ENCODE data around the gene PSMA7. TPM values are rescaled to one million over a fixed set of nuclear protein-coding genes. Genes with fewer than 3 reads are reported as not detected.

The PSMA7 gene
- total and polyA plus RNA-seq, 2 of the 8 experiments (the other 6 are each of a cell fraction or from before 2014, with no cell fraction given): 361 to 648 TPM

DNA sequence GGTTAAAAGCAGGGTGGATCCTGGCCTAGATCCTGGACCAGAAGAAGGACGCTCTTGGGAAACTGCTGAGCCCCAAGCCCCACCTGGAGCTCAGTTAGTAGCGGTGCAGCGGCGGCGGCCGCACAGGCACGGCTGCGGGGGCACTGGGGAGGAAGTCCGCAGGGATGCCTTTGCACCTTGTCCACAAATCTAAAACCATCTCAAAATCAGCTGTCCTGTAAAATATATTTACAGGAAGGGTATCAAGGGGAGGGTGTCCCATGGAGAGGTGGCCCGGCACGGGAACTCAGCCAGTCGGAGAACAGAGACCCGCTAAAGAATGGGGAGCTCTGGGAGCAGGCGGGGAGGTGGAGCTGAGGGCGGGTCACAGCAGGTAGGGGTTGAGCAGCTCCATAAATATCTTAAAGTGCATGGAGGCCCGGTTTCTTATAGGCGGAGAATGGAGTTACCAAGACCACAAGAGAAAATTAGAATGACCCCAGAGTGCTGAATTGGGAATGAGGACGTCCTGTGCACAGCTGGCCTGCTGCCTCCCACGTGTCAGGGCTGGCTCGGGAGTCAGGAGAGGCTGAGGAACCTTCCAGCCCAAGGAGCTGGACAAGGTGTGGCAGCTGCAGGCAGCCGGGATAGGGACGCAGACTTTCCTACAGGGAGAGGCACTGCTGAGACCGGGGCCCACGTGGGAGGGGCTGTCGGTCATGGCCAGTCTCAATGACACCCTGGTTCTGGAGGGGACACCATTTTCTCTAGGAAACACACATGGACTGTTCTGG lies 47.6 kb upstream of the PSMA7 start:
- peak overlapping the region; percentile 84; the same call in 1 of the 2 replicates for H4K8ac ChIP-seq (ENCODE audit: extremely low read depth, insufficient read depth, low read length)
- H3K9ac ChIP-seq (replicated peaks in 1 of 4; ENCODE audit: extremely low read depth in 1 of 4, low read depth in 3 of 4, low read length in 3 of 4): no peak overlapping the region
- H3K23me2 ChIP-seq (ENCODE audit: low read depth, low read length): no peaks in the 10 kb centered on the region
- no peaks in the 10 kb centered on the region for H3K4me1 ChIP-seq (replicated peaks in 1 of 4; ENCODE audit: control insufficient read depth in 3 of 4, insufficient read depth in 4 of 4, low read length in 3 of 4)
- peaks cover 4% of the 10 kb centered on the region; the same call in 1 of the 2 replicates for H3K79me1 ChIP-seq (ENCODE audit: low read depth, low read length)
- H3K9me3 ChIP-seq (ENCODE audit: insufficient read depth in 2 of 2, low read depth in 1 of 2, low read length in 1 of 2): no peaks in the 10 kb centered on the region
- peak in 2 of 3 experiments; percentile 1 to 5; a peak in 2 of 4 replicates for TF ChIP-seq CTCF (IDR thresholded peaks at IDR 0.05; ENCODE audit: control extremely low read depth in 1 of 3, insufficient read depth in 1 of 3, low read depth in 1 of 3, low read length in 3 of 3)
- TF ChIP-seq RAD21 (IDR thresholded peaks at IDR 0.05 in 1 of 2, conservative IDR thresholded peaks at IDR 0.05 in 1 of 2; ENCODE audit: low read depth in 2 of 2, low read length in 2 of 2): peak; percentile 26 to 38; a peak in 2 of 4 replicates
- TF ChIP-seq KDM5A (IDR thresholded peaks at IDR 0.05; ENCODE audit: low read length): no peak
- H2AK5ac ChIP-seq (ENCODE audit: low read depth, low read length): no peak overlapping the region
- no peak overlapping the region for H2BK5ac ChIP-seq (ENCODE audit: low read depth, low read length)
- H2BK20ac ChIP-seq (ENCODE audit: low read length): no peak overlapping the region
- FAIRE-seq (no peak), DNase-seq (ENCODE audit: low read depth in 1 of 2, low spot score in 2 of 2) (no peak)
- no peak overlapping the region for H2BK120ac ChIP-seq (replicated peaks; ENCODE audit: low read depth, low read length)
- H2AFZ ChIP-seq (ENCODE audit: low read length): no peak overlapping the region
- no peaks in the 10 kb centered on the region for H3K27me3 ChIP-seq (replicated peaks in 1 of 4; ENCODE audit: control insufficient read depth in 3 of 4, extremely low read depth in 1 of 4, insufficient read depth in 3 of 4, low read length in 3 of 4)
- H3K36me3 ChIP-seq (ENCODE audit: control insufficient read depth in 2 of 4, insufficient read depth in 4 of 4, low read length in 3 of 4): no peaks in the 10 kb centered on the region; a peak in 1 of 8 replicates
- no peak overlapping the region for H3K14ac ChIP-seq (ENCODE audit: insufficient read length)
- H3K56ac ChIP-seq (replicated peaks; ENCODE audit: insufficient read length, low read depth, low read length): no peak overlapping the region
- H3K18ac ChIP-seq (ENCODE audit: extremely low read depth, low read length): no peak overlapping the region
- ChIA-PET CTCF (ENCODE audit: partially characterized antibody) (interaction anchor here (0.8 to 2.7 kb wide), 9 partner anchors 15 to 185 kb away, joined by 3 to 9 read pairs (median 4); no protein-coding TSS in a partner anchor), POLR2A (ENCODE audit: partially characterized antibody) (interaction anchor here (1.1 to 1.3 kb wide), 3 partner anchors 8 to 49 kb away, joined by 3 to 4 read pairs (median 4); partner anchors contain the start of gene MTG2)
- no peak overlapping the region for H3K23ac ChIP-seq (ENCODE audit: insufficient read length)
- no peak overlapping the region for H3K4me3 ChIP-seq (ENCODE audit: extremely low read depth in 1 of 4, insufficient read depth in 2 of 4, low read depth in 3 of 4, low read length in 4 of 4)
- no peak overlapping the region for H4K91ac ChIP-seq (replicated peaks; ENCODE audit: insufficient read length, low read length)
- peaks cover 0 to 17% of the 10 kb centered on the region in 2 experiments; a peak in 1 of 4 replicates for H3K79me2 ChIP-seq (ENCODE audit: control insufficient read depth in 1 of 2, insufficient read depth in 2 of 2, low read length in 2 of 2)
- H4K5ac ChIP-seq (ENCODE audit: insufficient read length, low read depth, low read length): no peak overlapping the region
- H2BK15ac ChIP-seq (ENCODE audit: low read length): no peak overlapping the region
- no peak overlapping the region for H3K4ac ChIP-seq (replicated peaks; ENCODE audit: insufficient read length, low read depth, low read length)
- H3K4me2 ChIP-seq (ENCODE audit: insufficient read depth in 1 of 2, low read depth in 2 of 2, low read length in 2 of 2): no peak overlapping the region
- 92% methylated on average over 25 of the region's 25 CpGs; no CpG with 5 or more reads in 1 of the 2 experiments for WGBS, 2 experiments (ENCODE audit: extremely low coverage in 1 of 2, insufficient coverage in 1 of 2, insufficient read length in 1 of 2, insufficient replicate concordance in 2 of 2, low coverage in 1 of 2, low lambda C conversion rate in 2 of 2, missing lambda C conversion rate in 1 of 2)
- H3K27ac ChIP-seq (ENCODE audit: low read depth, low read length): no peak overlapping the region
- no peak overlapping the region for H2BK12ac ChIP-seq (ENCODE audit: low read depth, low read length)
- peaks cover 5% of the 10 kb centered on the region in 2 experiments for H4K20me1 ChIP-seq (replicated peaks in 1 of 2; ENCODE audit: control insufficient read depth in 1 of 2, insufficient read depth in 2 of 2, low read length in 2 of 2)
